Activated naive CD4-positive, alpha-beta T cell treated with anti-CD3 and anti-CD28 coated beads, Interleukin-2, amount 50 U/mL, for 16 hours (primary cell): Measurements from ENCODE around the gene GNG7.
"Not testable (repeated sequence)": the region's sequence is repeated elsewhere in the genome, so short reads cannot be mapped to it uniquely, and the experiment has no call there.

ENCODE experiments used
- DNase-seq: peaks from one replicate; pipeline ENCODE4 v3.0.0-alpha.2; 2020

Gene GNG7

GRCh38 chr19:2726160-2726855 lies 23.8 kb upstream of the GNG7 start:
- no peak for DNase-seq

DNA sequence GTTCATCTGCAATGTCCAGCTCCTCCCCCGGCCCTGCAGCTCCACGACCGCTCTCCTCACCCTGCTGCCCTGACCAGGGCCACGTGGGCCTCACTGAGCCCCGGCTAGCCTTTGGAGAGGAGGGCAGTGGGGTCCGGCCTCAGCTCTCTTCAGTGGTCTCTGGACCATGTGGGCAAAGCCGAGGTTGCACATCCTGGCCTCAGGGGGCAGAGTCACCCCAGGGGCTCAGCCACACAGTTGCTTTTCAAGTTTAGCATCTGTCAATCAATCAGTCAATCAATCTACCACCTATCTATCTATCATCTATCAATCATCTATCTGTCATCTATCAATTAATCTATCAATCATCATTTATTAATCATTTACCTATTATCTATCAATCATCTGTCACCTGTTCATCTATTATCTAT lies 21.7 kb upstream of the GNG7 start:
- DNase-seq = no peak

- DNase-seq = no peak
Observed at GRCh38 chr19:2723747-2724146, 21.3 kb upstream of the GNG7 start.

- DNase-seq = no peak
Observed at GRCh38 chr19:2723345-2723715, 20.8 kb upstream of the GNG7 start.

- DNase-seq = no peak
Observed at GRCh38 chr19:2722541-2723344, 20.2 kb upstream of the GNG7 start.

- DNase-seq = no peak
Observed at GRCh38 chr19:2721570-2722540, 19.4 kb upstream of the GNG7 start.

GRCh38 chr19:2720777-2721569 lies 18.5 kb upstream of the GNG7 start, which contains the start of gene DIRAS1:
Gene DIRAS1, minus strand, starts transcription at chr19:2721372. Its CDS starts 3,566 bp downstream, at chr19:2717806.
- no peak for DNase-seq

- DNase-seq = no peak
Observed at GRCh38 chr19:2719920-2720776, 17.7 kb upstream of the GNG7 start.

DNA sequence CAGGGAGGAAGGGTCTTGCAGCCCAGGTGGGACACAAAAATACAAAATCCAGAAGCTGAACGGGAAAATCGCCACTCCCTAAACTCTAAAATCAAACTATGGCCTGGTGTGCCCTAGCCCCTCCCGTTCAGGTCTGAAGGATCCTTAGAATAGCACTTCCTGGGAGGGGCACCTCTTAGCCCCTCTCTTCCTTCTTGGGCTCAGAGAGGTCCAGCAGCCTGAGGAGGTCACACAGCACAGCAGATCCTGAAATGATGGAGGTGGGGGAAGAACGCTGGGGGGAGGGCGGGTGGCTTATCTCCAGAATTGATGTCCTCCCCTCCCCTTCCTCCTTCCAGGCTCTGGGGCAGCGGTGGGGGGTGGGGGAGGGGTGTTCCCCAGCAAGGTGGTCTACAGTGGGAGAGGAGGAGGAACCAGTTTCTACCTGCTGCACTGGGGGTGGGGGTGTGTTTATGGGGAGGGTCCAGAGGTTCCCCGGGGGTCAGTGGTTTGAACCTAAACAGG lies 16.8 kb upstream of the GNG7 start:
- no peak for DNase-seq

- no peak for DNase-seq
Observed at GRCh38 chr19:2717638-2718541, 15.4 kb upstream of the GNG7 start.

- no peak for DNase-seq
Observed at GRCh38 chr19:2716722-2717637, 14.5 kb upstream of the GNG7 start.

GRCh38 chr19:2716275-2716650 lies 13.8 kb upstream of the GNG7 start:
- no peak for DNase-seq

- no peak for DNase-seq
Observed at GRCh38 chr19:2715470-2716274, 13.2 kb upstream of the GNG7 start.

DNA sequence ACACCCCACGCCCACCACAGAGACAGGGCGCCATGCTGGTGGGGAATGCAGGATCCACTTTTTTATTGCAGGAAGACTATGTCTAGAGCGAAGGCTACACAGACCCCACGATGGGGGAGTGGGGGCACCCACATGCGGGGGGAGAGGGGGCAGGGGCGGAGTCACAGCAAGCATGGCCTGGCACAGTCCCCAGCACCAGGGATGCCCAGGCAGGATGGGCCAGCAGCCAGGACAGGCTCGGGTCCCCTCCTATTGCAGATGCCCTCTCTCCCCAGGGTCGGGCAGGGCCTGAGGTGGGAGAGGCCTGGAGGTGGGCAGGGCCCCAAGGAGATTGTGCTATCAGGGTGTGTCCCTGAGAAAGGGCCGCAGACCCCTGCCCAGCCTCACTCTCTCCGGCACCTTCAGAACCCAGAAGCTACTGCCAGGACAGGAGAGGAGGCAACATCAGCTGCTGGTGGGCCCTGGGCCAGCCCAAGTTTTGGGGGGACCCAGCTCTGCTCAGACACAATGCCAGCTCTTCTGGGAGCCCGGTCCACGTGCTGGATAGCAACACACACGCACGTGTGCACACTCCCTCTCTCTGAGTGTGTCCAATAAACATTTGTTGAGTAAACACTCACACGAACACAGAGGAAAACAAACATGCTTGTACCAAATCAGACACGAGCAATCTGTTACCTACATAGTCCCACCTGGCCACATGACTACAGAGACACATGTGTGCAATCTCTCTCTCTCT lies 12.2 kb upstream of the GNG7 start:
- DNase-seq = no peak

- DNase-seq = not testable (repeated sequence)
Observed at GRCh38 chr19:2714102-2714501, 11.6 kb upstream of the GNG7 start.

DNA sequence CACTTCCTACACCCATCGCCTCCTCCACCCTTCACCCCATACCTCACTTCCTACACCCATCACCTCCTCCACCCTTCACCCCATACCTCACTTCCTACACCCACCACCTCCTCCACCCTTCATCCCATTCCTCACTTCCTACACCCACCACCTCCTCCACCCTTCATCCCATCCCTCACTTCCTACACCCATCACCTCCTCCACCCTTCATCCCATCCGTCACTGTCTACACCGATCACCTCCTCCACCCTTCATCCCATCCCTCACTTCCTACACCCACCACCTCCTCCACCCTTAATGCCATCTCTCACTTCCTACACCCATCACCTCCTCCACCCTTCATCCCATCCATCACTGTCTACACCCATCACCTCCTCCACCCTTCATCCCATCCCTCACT lies 10.7 kb upstream of the GNG7 start:
- DNase-seq = not testable (repeated sequence)

DNA sequence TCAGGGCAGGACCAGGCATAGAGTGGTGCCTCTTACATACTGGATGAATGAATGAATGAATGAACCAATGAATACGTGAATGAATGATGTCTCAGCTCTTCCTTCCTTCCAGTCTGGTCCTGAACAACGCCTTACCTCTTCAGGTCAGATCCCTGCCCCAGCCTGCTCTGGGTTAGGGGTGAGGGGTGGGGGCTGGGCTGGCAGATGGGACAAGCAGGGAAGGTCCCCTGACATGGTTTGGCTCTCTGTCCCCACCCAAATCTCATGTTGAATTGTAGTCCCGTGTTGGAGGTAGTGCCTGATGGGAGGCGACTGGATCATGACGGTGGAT lies 9.3 kb upstream of the GNG7 start:
- no peak for DNase-seq
